ENCODE results near the gene UQCC5. TPM values are rescaled to one million over a fixed set of nuclear protein-coding genes. Genes with fewer than 3 reads are reported as not detected.

UQCC5 gene
- polyA plus RNA-seq, 1 experiment, result 9.5 TPM

DNA sequence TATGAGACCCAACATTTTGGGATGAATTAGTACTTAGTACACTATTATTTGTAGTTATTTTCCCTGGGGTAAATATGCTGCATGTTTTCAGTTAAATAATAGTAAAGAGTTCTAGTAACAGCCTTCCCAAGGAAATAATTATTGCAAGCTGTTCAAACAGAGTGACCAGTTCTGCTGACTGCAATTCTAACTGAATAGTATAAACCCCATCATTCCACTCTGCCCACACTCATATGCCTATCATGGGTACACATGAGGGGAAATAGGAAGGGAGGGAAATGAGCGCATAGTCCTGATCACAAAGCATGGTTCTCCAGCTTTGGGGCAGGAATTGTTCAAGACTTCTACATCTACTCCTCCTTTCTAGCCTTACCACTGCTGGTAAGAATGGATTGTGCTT is 18.7 kb downstream of the UQCC5 start:
- no peaks in the 10 kb centered on the region for H3K9me3 ChIP-seq (ENCODE audit: control insufficient read depth, insufficient read depth, low read length)
- ChIA-PET POLR2A (no interaction called here), CTCF (no interaction called here)
- DNase-seq (ENCODE audit: low read depth, low spot score), result no peak
- no peak overlapping the region for H3K4me3 ChIP-seq (ENCODE audit: low read depth, low read length)
- TF ChIP-seq, protein P1, sequence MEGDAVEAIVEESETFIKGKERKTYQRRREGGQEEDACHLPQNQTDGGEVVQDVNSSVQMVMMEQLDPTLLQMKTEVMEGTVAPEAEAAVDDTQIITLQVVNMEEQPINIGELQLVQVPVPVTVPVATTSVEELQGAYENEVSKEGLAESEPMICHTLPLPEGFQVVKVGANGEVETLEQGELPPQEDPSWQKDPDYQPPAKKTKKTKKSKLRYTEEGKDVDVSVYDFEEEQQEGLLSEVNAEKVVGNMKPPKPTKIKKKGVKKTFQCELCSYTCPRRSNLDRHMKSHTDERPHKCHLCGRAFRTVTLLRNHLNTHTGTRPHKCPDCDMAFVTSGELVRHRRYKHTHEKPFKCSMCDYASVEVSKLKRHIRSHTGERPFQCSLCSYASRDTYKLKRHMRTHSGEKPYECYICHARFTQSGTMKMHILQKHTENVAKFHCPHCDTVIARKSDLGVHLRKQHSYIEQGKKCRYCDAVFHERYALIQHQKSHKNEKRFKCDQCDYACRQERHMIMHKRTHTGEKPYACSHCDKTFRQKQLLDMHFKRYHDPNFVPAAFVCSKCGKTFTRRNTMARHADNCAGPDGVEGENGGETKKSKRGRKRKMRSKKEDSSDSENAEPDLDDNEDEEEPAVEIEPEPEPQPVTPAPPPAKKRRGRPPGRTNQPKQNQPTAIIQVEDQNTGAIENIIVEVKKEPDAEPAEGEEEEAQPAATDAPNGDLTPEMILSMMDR (IDR thresholded peaks at IDR 0.05; ENCODE audit: low read depth, low read length), result no peak
- H3K27ac ChIP-seq (ENCODE audit: low read depth, low read length), result no peak overlapping the region
- H3K27me3 ChIP-seq (ENCODE audit: control insufficient read depth, insufficient read depth, low read length), result no peaks in the 10 kb centered on the region

DNA sequence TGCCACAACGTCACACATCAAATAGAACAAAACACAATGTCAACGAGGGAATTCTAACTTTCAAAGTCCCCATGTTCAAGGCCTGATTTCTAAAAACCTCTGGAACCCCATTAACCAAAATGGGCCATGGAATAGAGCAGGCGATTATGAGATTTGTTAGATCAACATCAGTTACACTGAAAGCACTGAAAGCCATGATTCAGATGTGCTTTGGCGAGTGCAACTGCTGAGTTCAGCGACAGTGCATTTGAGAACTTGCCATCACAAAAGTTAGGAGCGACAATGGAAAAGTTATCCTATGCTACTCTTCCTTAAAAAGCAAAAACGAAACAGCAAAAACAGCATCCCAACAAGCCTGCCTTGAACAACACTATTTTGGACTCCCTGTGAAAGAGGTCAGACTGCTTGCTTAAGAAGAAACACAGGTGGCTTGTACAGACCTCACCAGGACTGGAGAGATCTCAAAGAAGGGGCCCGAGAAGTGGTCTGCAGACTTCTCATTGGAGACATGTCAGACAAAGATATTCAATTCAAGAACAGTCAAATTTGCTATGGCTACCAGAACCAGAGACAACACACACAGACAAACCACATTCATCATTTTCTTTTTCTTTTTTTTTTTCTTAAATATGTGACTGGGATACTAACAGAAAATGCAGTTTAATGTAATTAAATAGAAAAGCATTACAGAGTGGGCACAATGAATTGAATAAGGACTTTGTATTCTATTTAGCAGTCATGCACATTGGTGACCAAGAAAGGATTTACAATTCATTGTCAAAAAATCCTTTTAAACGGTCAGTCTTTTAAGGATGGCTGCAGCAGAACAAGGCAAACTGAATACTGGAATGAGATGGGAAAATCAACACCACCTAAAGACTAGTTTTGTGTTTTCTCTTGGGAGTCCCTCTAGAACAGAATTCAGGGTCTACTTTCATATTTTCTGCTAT is 20.9 kb downstream of the UQCC5 start:
- no peak overlapping the region for H3K27ac ChIP-seq (ENCODE audit: low read depth, low read length)
- no peaks in the 10 kb centered on the region for H3K9me3 ChIP-seq (ENCODE audit: control insufficient read depth, insufficient read depth, low read length)
- DNase-seq (ENCODE audit: low read depth, low spot score), result no peak
- CTCF ChIA-PET, result interaction anchor here (0.5 kb wide), 1 partner anchor 146 kb away, joined by 4 read pairs; no protein-coding TSS in a partner anchor
- TF ChIP-seq, protein P1 (IDR thresholded peaks at IDR 0.05; ENCODE audit: low read depth, low read length), result no peak
- H3K4me3 ChIP-seq (ENCODE audit: low read depth, low read length), result no peak overlapping the region
- POLR2A ChIA-PET, result no interaction called here
- no peaks in the 10 kb centered on the region for H3K27me3 ChIP-seq (ENCODE audit: control insufficient read depth, insufficient read depth, low read length)

DNA sequence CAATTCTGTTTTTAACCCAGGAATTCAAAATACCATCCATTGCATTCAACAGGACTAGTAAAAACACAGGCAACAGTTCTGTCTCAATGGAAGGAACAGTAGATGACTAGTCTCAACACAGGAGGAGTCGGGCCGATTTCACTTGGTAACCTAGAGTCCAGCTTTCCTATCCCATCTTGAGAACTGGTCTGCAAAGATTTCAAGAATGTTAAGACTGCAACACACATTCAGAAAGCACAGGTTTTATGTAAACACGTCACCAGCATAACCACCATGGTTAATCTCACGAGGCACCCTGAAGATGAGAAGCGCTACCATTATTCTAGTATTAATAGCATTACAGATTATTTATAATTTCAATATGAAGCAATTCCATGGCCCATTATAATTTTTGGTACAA is 22.0 kb downstream of the UQCC5 start:
- no peak for DNase-seq (ENCODE audit: low read depth, low spot score)
- H3K27me3 ChIP-seq (ENCODE audit: control insufficient read depth, insufficient read depth, low read length), result no peaks in the 10 kb centered on the region
- H3K4me3 ChIP-seq (ENCODE audit: low read depth, low read length), result no peak overlapping the region
- TF ChIP-seq, protein P1 (IDR thresholded peaks at IDR 0.05; ENCODE audit: low read depth, low read length), result no peak
- H3K27ac ChIP-seq (ENCODE audit: low read depth, low read length), result no peak overlapping the region
- H3K9me3 ChIP-seq (ENCODE audit: control insufficient read depth, insufficient read depth, low read length), result no peaks in the 10 kb centered on the region
- ChIA-PET CTCF (no interaction called here), POLR2A (no interaction called here)

DNA sequence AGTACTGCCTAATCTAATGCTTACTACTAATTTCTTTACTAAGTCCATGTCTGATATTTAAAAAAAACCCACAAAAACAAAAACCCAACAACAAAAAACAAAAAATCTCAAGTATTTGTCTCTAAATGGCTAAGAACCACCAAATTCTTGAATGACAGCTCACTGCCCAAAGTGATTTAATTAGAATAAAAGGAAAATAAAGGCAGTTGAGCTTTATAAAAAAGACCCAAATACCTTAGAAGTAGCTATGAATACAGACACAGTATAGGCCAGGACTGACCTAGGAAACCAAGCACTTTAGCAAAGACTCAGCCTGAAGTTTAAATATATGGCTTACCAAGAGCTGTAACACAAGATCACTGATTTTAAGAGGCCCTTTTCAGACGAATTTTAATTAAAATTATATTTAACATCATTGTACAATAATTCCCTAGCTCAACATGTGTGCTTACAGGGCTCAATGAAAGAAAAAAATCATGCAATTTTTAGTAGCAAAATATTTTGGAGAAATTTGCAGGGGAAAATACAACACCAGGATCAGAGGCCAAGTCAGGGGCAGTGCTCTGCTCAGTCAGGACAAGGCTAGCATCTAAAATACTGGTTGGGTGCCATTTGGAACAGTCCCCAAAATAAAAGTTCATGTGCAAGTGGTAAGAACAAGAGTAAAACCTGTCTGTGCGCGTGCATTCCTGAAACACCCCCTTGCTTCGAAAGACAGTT is 24.8 kb downstream of the UQCC5 start:
- no peak overlapping the region for H3K4me3 ChIP-seq (ENCODE audit: low read depth, low read length)
- ChIA-PET POLR2A (no interaction called here), CTCF (interaction anchor here (0.6 kb wide), 1 partner anchor 80 kb away, joined by 6 read pairs; no protein-coding TSS in a partner anchor)
- H3K27me3 ChIP-seq (ENCODE audit: control insufficient read depth, insufficient read depth, low read length), result no peaks in the 10 kb centered on the region
- DNase-seq (ENCODE audit: low read depth, low spot score), result no peak
- no peak overlapping the region for H3K27ac ChIP-seq (ENCODE audit: low read depth, low read length)
- H3K9me3 ChIP-seq (ENCODE audit: control insufficient read depth, insufficient read depth, low read length), result no peaks in the 10 kb centered on the region
- TF ChIP-seq, protein P1 (IDR thresholded peaks at IDR 0.05; ENCODE audit: low read depth, low read length), result no peak

Measured in AG04450 (cell line).